GM13977 (cell line): ENCODE results near the gene C1QTNF3.
A peak's percentile ranks its signal among the peaks of the same experiment; 100 is the strongest.

Experiments
- DNase-seq: peaks from one replicate; pipeline ENCODE4 v3.0.0; 2012; ENCODE audit warnings: low spot score
- CTCF ChIP-seq: IDR thresholded peaks from 2 replicates; pipeline ENCODE4 v1.5.1; 2012; ENCODE audit warnings: mild to moderate bottlenecking, control low read depth; ENCODE audit not compliant: insufficient read depth; ENCODE audit errors: extremely low read depth, missing control alignments
- in situ Hi-C: fragments of 300-500 bp; cut with MboI; formaldehyde crosslinking; loops from one replicate; pipeline ENCODE4 v1.12.0; 2022; ENCODE audit warnings: low sequenced_read_pairs, low pct_unique_long_range_greater_than_20kb, mixed read lengths, inconsistent platforms; ENCODE audit not compliant: unreplicated experiment

The C1QTNF3 gene

GRCh38 chr5:33975852-33976251 lies 67.2 kb downstream of the C1QTNF3 start:
- in situ Hi-C loops: no loop called here
- DNase-seq: no peak
- TF ChIP-seq CTCF: no peak

DNA sequence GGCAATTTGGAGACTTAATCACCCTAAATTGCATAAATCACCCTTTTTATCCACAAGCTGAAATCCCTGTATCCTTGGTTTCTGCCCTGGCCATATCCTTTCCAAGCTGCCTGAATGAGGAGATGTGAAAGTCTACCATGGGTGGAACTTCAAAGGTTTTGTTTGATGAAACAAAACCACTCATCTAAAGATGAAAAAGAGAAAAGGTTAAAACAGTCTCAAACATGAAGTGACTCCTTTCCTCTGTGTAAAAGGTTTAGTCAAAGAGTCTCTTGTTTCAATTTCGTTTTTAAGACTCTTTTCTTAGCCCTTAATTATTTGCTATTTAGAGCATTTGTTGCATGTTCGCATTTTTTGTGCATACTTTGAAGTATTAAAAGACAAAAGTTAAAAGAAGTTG lies 69.7 kb downstream of the C1QTNF3 start:
- TF ChIP-seq CTCF: no peak
- in situ Hi-C loops: loop anchor here (25.0 kb wide), 1 partner anchor 536 kb away; the partner anchor contains the start of gene TARS1
- peak; percentile 46 for DNase-seq

DNA sequence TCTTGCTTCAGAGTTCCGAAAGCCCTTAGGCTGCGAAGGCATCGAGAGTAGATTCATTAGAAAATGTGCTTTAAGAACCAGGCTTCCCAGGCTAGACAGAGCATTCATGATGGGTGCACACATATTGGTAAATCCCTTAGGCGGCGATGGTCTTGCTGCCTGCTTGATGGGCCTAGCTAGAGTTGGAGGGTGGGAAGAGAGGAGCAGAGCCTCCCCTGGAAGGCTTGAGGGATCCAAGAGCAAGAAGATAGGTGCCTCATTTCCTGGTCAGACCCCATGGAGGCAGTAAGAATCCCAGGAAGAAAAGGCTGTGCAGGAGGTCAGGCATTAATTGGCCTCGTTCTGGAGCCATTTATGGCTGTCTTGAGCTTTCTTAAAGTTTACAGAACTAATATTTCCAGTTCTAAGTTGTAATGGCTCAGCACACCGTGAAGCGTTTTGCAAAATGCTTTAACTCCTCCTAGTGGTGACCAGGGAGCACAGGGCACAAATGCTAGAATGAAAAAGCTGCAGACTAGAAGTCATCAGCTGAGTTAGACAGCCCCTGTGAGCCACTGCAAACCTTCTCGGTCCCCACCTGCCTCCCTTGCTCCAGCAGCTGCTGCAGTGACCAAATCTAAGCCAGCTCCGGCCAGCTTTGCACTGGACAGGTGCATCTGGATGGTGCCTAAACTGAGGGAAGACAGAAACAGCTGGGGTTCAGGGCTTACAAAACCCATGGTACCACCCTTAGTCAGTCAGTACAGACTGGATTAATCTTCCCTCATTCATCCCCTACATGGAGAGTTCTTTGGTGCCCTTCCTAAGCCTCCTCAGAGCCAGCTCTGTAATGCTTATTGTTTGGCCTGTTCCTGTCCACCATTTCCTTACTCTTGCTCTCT lies 73.2 kb downstream of the C1QTNF3 start:
- TF ChIP-seq CTCF: peak; percentile 93
- in situ Hi-C loops: loop anchor here (25.0 kb wide), 1 partner anchor 533 kb away; the partner anchor contains the start of gene TARS1
- DNase-seq: peak; percentile 62

DNA sequence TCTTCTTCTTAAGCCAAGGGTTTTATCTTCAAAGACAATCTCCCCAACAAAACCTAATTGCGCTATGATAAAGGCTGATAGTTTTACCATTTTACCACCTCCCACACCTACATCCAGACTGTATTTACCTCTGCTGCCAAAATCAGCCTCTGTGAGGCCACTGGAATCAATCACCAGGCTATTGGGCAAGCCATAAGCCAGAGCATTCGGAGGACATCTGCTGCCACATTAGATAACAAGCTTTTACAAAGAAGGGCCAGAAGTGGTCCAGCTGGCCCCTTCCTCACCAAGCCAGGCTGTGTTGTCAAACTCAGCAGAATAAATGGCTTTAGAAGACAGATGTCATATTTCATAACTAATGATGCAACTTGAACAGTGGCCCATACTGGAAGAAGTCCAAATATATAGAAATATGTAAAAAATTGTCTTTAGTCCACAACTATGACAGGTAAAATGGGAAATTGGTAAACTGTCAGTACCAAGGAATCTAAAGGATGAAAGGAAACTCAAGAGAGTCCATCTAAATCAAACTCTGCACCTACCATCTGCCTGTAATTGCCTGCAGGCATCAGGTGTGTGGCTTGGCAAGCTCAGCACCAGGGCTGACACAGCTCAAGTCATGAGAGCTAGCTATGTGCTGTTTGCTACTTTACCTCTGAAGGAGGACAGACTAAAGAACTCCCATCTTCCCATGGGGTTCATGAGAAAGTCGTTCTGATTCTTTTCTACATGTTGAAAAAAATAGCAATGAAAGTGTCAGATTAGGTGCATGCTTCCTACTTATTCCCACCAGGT lies 74.6 kb downstream of the C1QTNF3 start:
- in situ Hi-C loops: loop anchor here (25.0 kb wide), 1 partner anchor 531 kb away; the partner anchor contains the start of gene TARS1
- TF ChIP-seq CTCF: no peak
- no peak for DNase-seq
